Measurements from ENCODE around the gene USH2A. TPM values are rescaled to one million over a fixed set of nuclear protein-coding genes. Genes with fewer than 3 reads are reported as not detected.

USH2A gene
- polyA plus RNA-seq, 1 of the 3 experiments (the other 2 are of a cell fraction): under 0.01 TPM

GRCh38 chr1:215878128-215878527, 545.1 kb downstream of the USH2A start:
- Histone ChIP-seq H3K27me3 (ENCODE audit: insufficient read depth) (no peaks in the 10 kb centered on the region), H4K20me1 (ENCODE audit: insufficient read depth) (no peaks in the 10 kb centered on the region), H3K9ac (no peak overlapping the region), H3F3A (replicated peaks; ENCODE audit: insufficient read depth) (no peaks in the 10 kb centered on the region), H3K79me2 (ENCODE audit: insufficient read depth) (no peaks in the 10 kb centered on the region), H3K4me3 (ENCODE audit: low read depth in 2 of 2, low read length in 1 of 2) (no peak overlapping the region), H3K9me3 (no peaks in the 10 kb centered on the region), H3K4me2 (no peak overlapping the region), H3K9me2 (no peaks in the 10 kb centered on the region), H3K27ac (ENCODE audit: low read depth in 2 of 2, low read length in 1 of 2) (no peak overlapping the region), H2AFZ (ENCODE audit: low read depth) (no peak overlapping the region), H3K4me1 (ENCODE audit: control insufficient read depth in 1 of 2, insufficient read depth in 2 of 2, low read depth in 1 of 2, low read length in 1 of 2) (no peaks in the 10 kb centered on the region), H3K36me3 (replicated peaks in 1 of 2; ENCODE audit: control insufficient read depth in 1 of 2, insufficient read depth in 2 of 2, low read length in 1 of 2) (no peaks in the 10 kb centered on the region)
- TF ChIP-seq MXI1 (IDR thresholded peaks at IDR 0.05; ENCODE audit: low read depth, low read length): no peak
- TF ChIP-seq USF1 (IDR thresholded peaks at IDR 0.05; ENCODE audit: borderline replicate concordance, low read depth): no peak
- no peak for TF ChIP-seq TEAD4 (IDR thresholded peaks at IDR 0.05; ENCODE audit: borderline replicate concordance, insufficient read depth)
- no peak for TF ChIP-seq MAX (IDR thresholded peaks at IDR 0.05; ENCODE audit: low read depth)
- no peak for TF ChIP-seq CHD2 (IDR thresholded peaks at IDR 0.05; ENCODE audit: low read length, partially characterized antibody)
- TF ChIP-seq FOSL2 (IDR thresholded peaks at IDR 0.05; ENCODE audit: borderline replicate concordance, low read depth): no peak
- no peak for TF ChIP-seq USF2 (IDR thresholded peaks at IDR 0.05; ENCODE audit: borderline replicate concordance, low read depth, low read length)
- ChIA-PET POLR2A (no interaction called here), CTCF (interaction anchor here (0.6 kb wide), 1 partner anchor 1585 kb away, joined by 3 read pairs; no protein-coding TSS in a partner anchor)
- no peak for DNase-seq
- WGBS (ENCODE audit: low lambda C conversion rate): 61% methylated on average over 5 of the region's 5 CpGs

- H3K4me1 ChIP-seq (ENCODE audit: control insufficient read depth in 1 of 2, insufficient read depth in 2 of 2, low read depth in 1 of 2, low read length in 1 of 2): no peaks in the 10 kb centered on the region
- no peak for TF ChIP-seq PBX3 (IDR thresholded peaks at IDR 0.05)
- no peak for TF ChIP-seq IRF3 (IDR thresholded peaks at IDR 0.05; ENCODE audit: low read depth, low read length)
- no peak for TF ChIP-seq ELF1 (IDR thresholded peaks at IDR 0.05)
- no peak for TF ChIP-seq ZBTB33 (IDR thresholded peaks at IDR 0.05; ENCODE audit: borderline replicate concordance, low read depth)
- no peak for TF ChIP-seq CHD2 (IDR thresholded peaks at IDR 0.05; ENCODE audit: low read length, partially characterized antibody)
- no peak for TF ChIP-seq TCF12 (IDR thresholded peaks at IDR 0.05)
- TF ChIP-seq GATA2 (CRISPR knock-in tag; IDR thresholded peaks at IDR 0.05): peak; percentile 42
- no peak for TF ChIP-seq USF2 (IDR thresholded peaks at IDR 0.05; ENCODE audit: borderline replicate concordance, low read depth, low read length)
- TF ChIP-seq NFIC (IDR thresholded peaks at IDR 0.05; ENCODE audit: borderline replicate concordance): no peak
- H3K9me2 ChIP-seq: no peaks in the 10 kb centered on the region
- H3K4me2 ChIP-seq: no peak overlapping the region
- ChIA-PET POLR2A (no interaction called here), CTCF (no interaction called here)
- H3K4me3 ChIP-seq (ENCODE audit: low read depth in 2 of 2, low read length in 1 of 2): no peak overlapping the region
- 42% methylated on average over 5 of the region's 5 CpGs for WGBS (ENCODE audit: low lambda C conversion rate)
- no peaks in the 10 kb centered on the region for H3K9me3 ChIP-seq
- H3K79me2 ChIP-seq (ENCODE audit: insufficient read depth): no peaks in the 10 kb centered on the region
- DNase-seq: no peak
- no peak overlapping the region for H3K9ac ChIP-seq
- no peaks in the 10 kb centered on the region for H3F3A ChIP-seq (replicated peaks; ENCODE audit: insufficient read depth)
- no peak overlapping the region for H2AFZ ChIP-seq (ENCODE audit: low read depth)
- no peaks in the 10 kb centered on the region for H3K36me3 ChIP-seq (replicated peaks in 1 of 2; ENCODE audit: control insufficient read depth in 1 of 2, insufficient read depth in 2 of 2, low read length in 1 of 2)
- no peak overlapping the region for H3K27ac ChIP-seq (ENCODE audit: low read depth in 2 of 2, low read length in 1 of 2)
- no peaks in the 10 kb centered on the region for H3K27me3 ChIP-seq (ENCODE audit: insufficient read depth)
- H4K20me1 ChIP-seq (ENCODE audit: insufficient read depth): no peaks in the 10 kb centered on the region
These were observed 545.7 kb downstream of the USH2A start for GRCh38 chr1:215877452-215877951.
